ENCODE measurements around the gene POMGNT2. TPM values are rescaled to one million over a fixed set of nuclear protein-coding genes. Genes with fewer than 3 reads are reported as not detected.

The POMGNT2 gene
- total and polyA plus RNA-seq, 2 donors = 15.6 to 39.8 TPM

DNA sequence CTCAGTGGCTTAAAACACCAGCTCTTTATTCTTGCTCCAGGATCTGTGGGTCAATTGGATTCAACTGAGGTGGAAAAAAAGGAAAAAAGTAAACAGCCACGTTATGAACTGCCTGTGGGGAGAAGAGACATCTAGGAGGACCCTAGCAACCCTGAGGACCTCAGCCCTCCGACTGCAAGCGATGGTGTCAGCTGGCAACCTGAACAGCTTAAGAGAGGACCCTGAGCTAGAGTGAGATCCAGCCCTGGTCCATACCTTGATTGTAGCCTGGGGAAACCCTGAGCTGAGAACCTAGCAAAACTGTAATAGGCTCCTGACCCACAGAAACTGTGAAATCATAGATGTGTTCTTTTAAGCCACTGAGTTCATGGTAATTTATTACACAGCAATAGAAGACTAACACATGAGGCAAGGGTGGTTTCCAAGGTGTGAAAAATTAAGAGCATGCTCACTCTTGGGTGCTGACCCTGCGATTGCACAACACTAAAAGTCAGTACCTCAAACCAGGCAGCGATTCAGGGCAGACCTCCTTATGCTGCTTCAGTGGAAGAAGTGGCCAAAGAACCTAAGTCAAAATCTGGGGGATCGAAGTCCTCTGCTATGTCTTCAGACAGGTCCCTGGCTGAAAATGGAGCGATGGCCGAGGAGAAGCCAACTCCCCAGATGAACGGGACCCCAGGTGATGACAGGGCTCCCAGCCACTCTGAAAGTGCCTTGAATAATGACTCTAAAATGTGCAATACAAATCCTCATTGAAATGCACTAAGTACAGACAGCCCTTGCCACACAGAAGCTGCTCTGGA lies 69.1 kb downstream of the POMGNT2 start:
- Histone ChIP-seq H3K4me1 (ENCODE audit: insufficient read depth) (no peaks in the 10 kb centered on the region), H3K4me3 (ENCODE audit: low read depth, low read length) (no peak overlapping the region), H3K36me3 (ENCODE audit: insufficient read depth) (no peaks in the 10 kb centered on the region), H3K27ac (ENCODE audit: low read depth) (no peak overlapping the region)
- WGBS = 79% methylated on average over 9 of the region's 9 CpGs
- no peak for DNase-seq (ENCODE audit: extremely low spot score)

DNA sequence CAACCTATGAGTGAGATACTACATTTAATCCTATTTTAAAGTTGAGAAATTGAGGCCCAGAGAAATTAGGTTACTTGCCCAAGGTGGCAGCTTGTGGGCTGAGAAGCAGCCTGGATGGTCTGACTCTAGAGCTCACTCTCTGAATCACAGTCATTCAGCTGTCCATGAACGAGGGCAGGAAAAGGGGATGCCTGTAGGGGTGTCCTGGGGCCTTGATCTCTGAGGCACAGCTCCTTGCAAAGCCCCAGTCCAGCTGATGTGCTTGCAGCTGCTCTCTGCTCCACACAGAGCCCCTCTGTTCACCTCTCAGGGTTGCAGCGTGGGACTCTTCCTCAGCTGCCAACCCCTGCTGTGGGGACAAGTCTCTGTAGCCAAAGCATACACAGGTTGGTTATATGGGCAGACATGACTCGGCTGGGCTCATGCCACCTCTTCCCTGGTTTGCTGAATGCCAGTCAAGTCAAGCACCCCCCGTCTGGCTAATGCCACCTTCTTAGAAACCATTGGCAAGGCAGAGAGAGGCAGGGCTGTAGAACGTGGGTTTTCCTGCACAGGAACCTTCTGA lies 70.0 kb downstream of the POMGNT2 start:
- no peak for DNase-seq (ENCODE audit: extremely low spot score)
- H3K36me3 ChIP-seq (ENCODE audit: insufficient read depth) = no peaks in the 10 kb centered on the region
- H3K4me3 ChIP-seq (ENCODE audit: low read depth, low read length) = no peak overlapping the region
- WGBS = 88% methylated on average over 5 of the region's 5 CpGs
- H3K27ac ChIP-seq (ENCODE audit: low read depth) = no peak overlapping the region
- H3K4me1 ChIP-seq (ENCODE audit: insufficient read depth) = no peaks in the 10 kb centered on the region

DNA sequence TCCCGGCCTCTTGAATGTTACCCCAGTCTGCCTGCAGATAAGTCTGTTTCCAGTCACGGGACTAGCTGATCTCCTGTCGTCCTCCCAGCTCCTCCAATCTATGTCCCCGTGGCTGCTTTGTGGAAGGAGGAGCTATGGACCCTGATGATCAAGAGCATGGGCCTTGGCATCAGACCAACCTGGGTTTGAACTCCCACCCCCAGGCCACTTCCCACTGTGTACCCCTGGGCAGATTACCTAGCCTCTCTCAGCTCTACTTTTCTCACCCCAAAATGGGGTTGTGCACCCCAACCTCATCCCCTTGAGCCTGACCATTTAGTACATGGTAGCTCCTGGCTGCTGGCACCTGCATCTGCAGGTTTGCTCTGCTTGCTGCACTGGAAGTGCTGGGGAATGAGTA lies 71.0 kb downstream of the POMGNT2 start:
- no peak overlapping the region for H3K4me3 ChIP-seq (ENCODE audit: low read depth, low read length)
- DNase-seq (ENCODE audit: extremely low spot score) = no peak

DNA sequence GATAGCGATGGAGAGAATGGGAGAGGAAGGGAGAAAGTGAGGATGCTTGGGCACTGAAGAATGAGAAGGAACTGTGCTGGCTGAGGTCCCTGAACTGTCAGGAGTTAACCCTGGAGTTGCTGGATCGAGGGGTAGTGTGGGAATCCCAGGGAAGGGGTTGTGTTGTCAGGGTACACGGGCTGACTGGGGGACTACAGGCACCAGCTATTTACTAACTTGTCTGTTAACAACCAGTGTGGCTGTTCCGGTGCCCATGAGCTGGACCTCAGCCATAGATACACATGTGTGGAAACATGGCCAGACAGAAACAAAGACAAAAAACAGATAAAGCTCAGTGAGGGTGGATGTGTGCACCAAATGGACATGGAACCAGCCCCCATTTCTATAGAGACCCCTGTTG lies 71.7 kb downstream of the POMGNT2 start:
- no peak for DNase-seq (ENCODE audit: extremely low spot score)
- Histone ChIP-seq H3K36me3 (ENCODE audit: insufficient read depth) (no peaks in the 10 kb centered on the region), H3K4me3 (ENCODE audit: low read depth, low read length) (no peak overlapping the region), H3K27ac (ENCODE audit: low read depth) (no peak overlapping the region), H3K4me1 (ENCODE audit: insufficient read depth) (no peaks in the 10 kb centered on the region)
- 71% methylated on average over 4 of the region's 4 CpGs for WGBS

More for the DNA sequence above, 71.0 kb downstream of the POMGNT2 start:
- H3K36me3 ChIP-seq (ENCODE audit: insufficient read depth) = no peaks in the 10 kb centered on the region
- H3K4me1 ChIP-seq (ENCODE audit: insufficient read depth) = no peaks in the 10 kb centered on the region
- H3K27ac ChIP-seq (ENCODE audit: low read depth) = no peak overlapping the region
- WGBS = 93% methylated on average over 4 of the region's 4 CpGs

DNA sequence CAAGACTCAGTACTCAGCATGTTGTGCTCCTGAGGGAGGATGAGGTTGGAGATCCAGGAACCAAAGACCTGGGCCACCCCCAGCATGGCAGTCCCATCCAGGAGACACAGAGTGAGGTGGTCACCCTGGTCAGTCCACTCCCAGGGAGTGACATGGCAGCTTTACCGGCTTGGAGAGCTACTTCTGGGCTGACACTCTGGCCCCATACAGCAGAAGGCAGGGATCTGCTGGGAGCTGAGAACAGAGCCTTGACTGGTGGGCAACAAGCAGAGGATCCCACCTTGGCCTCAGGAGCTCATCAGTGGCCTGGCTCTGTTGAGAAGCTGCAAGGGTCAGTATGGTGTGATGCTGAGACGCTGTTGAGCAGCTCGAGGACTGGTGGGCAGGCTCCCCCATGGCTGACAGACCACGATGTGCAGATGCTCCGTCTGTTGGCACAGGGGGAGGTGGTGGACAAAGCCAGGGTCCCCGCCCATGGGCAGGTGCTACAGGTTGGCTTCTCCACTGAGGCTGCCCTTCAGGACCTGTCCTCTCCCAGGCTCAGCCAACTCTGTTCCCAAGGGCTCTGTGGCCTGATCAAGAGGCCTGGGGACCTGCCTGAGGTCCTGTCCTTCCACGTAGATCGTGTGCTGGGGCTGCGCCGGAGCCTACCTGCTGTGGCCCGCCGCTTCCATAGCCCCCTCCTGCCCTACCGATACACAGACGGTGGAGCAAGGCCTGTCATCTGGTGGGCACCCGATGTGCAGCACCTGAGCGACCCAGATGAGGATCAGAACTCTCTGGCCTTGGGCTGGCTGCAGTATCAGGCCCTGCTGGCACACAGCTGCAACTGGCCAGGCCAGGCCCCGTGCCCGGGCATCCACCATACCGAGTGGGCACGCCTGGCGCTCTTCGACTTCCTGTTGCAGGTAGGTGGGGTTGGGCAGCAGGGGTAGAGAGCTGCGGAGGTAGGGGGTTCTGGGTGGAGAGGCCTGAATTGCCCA lies 72.9 kb downstream of the POMGNT2 start:
- WGBS = 97% methylated on average over 23 of the region's 23 CpGs
- Histone ChIP-seq H3K4me3 (ENCODE audit: low read depth, low read length) (no peak overlapping the region), H3K4me1 (ENCODE audit: insufficient read depth) (no peaks in the 10 kb centered on the region), H3K36me3 (ENCODE audit: insufficient read depth) (no peaks in the 10 kb centered on the region), H3K27ac (ENCODE audit: low read depth) (no peak overlapping the region)
- no peak for DNase-seq (ENCODE audit: extremely low spot score)

DNA sequence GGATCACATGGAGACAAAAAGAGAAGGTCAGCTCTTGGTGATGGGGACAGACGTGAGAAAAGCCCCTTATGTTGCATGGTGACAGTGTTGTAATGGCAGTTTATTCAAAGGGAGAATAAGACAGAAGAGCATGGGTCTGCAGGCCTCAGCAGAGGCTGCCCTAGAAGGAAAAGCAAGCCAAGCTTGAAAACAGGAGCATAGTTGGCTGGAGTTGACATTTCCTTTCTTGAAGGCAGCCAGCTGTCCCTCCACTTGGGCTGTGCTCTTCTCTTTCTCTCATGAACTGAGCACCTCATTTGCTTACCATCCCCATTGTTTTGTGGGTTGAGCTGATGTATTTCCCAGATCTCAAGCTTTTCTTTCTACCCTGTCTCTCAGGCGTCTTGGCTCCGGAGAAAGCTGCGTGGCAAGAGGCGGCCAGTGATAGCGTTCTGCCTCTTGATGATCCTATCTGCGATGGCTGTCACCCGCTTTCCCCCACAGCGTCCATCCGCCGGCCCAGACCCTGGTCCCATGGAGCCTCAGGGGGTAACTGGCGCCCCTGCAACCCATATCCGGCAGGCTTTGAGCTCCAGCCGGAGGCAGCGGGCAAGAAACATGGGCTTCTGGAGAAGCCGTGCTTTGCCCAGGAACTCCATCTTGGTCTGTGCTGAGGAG lies 73.9 kb downstream of the POMGNT2 start:
- Histone ChIP-seq H3K4me3 (ENCODE audit: low read depth, low read length) (no peak overlapping the region), H3K36me3 (ENCODE audit: insufficient read depth) (no peaks in the 10 kb centered on the region), H3K27ac (ENCODE audit: low read depth) (no peak overlapping the region), H3K4me1 (ENCODE audit: insufficient read depth) (no peaks in the 10 kb centered on the region)
- no peak for DNase-seq (ENCODE audit: extremely low spot score)
- WGBS = 95% methylated on average over 16 of the region's 16 CpGs

DNA sequence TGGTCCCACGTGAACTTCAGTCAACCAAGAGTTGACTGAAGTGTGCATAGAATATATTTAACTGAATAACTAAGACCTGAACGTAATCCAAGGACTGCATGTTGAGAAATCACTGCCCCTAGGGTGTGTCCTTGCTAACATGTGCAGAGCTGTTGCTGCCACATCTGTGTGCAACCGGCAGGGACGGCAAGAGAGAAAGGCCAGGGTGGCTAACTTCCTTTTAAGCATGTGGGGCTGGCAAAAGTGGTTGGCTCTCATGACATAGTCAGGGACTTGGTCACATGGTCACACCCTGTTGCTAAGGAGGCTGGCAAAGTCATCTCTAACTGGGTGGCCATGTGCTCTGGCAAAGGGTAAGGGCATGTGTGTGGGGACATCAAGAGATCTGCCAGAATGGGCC lies 74.4 kb downstream of the POMGNT2 start:
- H3K4me1 ChIP-seq (ENCODE audit: insufficient read depth) = no peaks in the 10 kb centered on the region
- no peaks in the 10 kb centered on the region for H3K36me3 ChIP-seq (ENCODE audit: insufficient read depth)
- no peak overlapping the region for H3K4me3 ChIP-seq (ENCODE audit: low read depth, low read length)
- WGBS = 67% methylated on average over 4 of the region's 4 CpGs
- DNase-seq (ENCODE audit: extremely low spot score) = no peak
- no peak overlapping the region for H3K27ac ChIP-seq (ENCODE audit: low read depth)

DNA sequence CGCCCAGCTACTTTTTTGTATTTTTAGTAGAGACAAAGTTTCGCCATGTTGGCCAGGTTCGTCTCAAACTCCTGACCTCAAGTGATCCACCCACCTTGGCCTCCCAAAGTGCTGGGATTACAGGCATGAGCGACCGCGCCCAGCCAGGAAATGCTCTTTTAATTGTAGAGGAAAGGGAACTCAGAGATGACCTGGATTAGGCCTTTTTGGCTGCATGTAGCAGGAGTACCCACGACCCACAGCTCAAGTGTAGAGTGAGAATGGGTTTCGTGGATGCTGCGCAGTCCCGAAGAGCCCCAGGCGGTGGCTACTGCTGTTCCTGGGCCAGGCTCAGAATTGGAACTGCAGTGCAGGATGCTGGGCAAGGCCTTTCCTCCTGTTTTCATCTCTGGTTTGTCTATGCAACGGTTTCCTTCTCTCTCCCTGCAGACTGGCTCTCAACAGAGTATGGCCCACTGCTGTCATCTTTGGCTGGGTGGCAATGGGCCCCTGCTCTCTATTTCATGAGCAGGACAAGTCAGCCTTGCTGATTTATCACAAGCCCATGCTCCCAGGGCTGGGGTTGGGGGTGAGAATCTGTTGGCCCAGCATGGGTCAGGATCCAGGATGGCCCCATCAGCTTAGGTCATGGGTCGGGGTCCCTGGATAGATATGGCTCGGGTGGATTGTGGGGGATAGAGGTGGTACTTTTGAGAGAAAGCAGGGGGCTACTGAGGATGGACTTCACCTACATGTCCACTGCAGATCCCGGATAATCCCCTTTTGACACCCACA lies 75.5 kb downstream of the POMGNT2 start:
- 88% methylated on average over 15 of the region's 15 CpGs for WGBS
- Histone ChIP-seq H3K4me3 (ENCODE audit: low read depth, low read length) (no peak overlapping the region), H3K36me3 (ENCODE audit: insufficient read depth) (no peaks in the 10 kb centered on the region), H3K27ac (ENCODE audit: low read depth) (no peak overlapping the region), H3K4me1 (ENCODE audit: insufficient read depth) (no peaks in the 10 kb centered on the region)
- no peak for DNase-seq (ENCODE audit: extremely low spot score)

Other genes with a start within 250 kb of the POMGNT2 start
- gene CYP8B1, start 230.2 kb downstream of the POMGNT2 start, total RNA-seq = not detected
- 0.10 TPM for gene CYP8B1, start 230.2 kb downstream of the POMGNT2 start, polyA plus RNA-seq
- gene ZNF662, start 199.9 kb downstream of the POMGNT2 start, total RNA-seq = 22.5 TPM
- gene ZNF662, start 199.9 kb downstream of the POMGNT2 start, polyA plus RNA-seq = 5.1 TPM
- gene GASK1A, start 126.8 kb downstream of the POMGNT2 start, total RNA-seq = 25.1 TPM
- 10.5 TPM for gene GASK1A, start 126.8 kb downstream of the POMGNT2 start, polyA plus RNA-seq
- 86.0 TPM for gene SNRK, start 180.5 kb upstream of the POMGNT2 start, total RNA-seq
- gene SNRK, start 180.5 kb upstream of the POMGNT2 start, polyA plus RNA-seq = 26.7 TPM

Measured in urinary bladder (tissue), 4 donors.